HepG2 (cell line): ENCODE results near the gene NCOA3. TPM values are rescaled to one million over a fixed set of nuclear protein-coding genes. Genes with fewer than 3 reads are reported as not detected.
A peak's percentile ranks its signal among the peaks of the same experiment; 100 is the strongest.

ENCODE experiments used
- ELF3 ChIP-seq: IDR thresholded peaks from 2 replicates; pipeline ENCODE4 v1.6.1; 2016; ENCODE audit warnings: missing genetic modification reagents, missing compliant biosample characterization
- IRX3 ChIP-seq: sonication (generic); formaldehyde crosslinking; IDR thresholded peaks from 2 replicates; pipeline ENCODE4 v1.8.1; 2023; ENCODE audit warnings: mild to moderate bottlenecking, low read depth, missing genetic modification reagents, borderline replicate concordance
- KDM5A ChIP-seq: fragments of 200-600 bp; sonication (generic); IDR thresholded peaks from 2 replicates; pipeline ENCODE4 v1.7.0; 2018; ENCODE audit warnings: antibody characterized with exemption, mild to moderate bottlenecking, low read length, borderline replicate concordance
- RNF2 ChIP-seq: fragments of 450-650 bp; conservative IDR thresholded peaks from 2 replicates; pipeline ENCODE4 v1.6.1; 2016; ENCODE audit warnings: low read depth
- TRIM24 ChIP-seq: sonication (generic); formaldehyde crosslinking; IDR thresholded peaks from 2 replicates; pipeline ENCODE4 v1.8.0; 2022; ENCODE audit warnings: mild to moderate bottlenecking, missing genetic modification reagents
- ZFP1 ChIP-seq: IDR thresholded peaks from 2 replicates; pipeline ENCODE4 v1.6.1; 2016
- ZNF552 ChIP-seq: sonication (generic); formaldehyde crosslinking; IDR thresholded peaks from 2 replicates; pipeline ENCODE4 v1.9.0; 2022; ENCODE audit warnings: missing genetic modification reagents, mild to moderate bottlenecking, borderline replicate concordance
- ZNF674 ChIP-seq: sonication (generic); formaldehyde crosslinking; IDR thresholded peaks from 2 replicates; pipeline ENCODE4 v1.5.0; 2020; ENCODE audit warnings: low read depth, mild to moderate bottlenecking, missing genetic modification reagents
- ZNF713 ChIP-seq: sonication (generic); formaldehyde crosslinking; IDR thresholded peaks from 2 replicates; pipeline ENCODE4 v1.4.0; 2020; ENCODE audit warnings: mild to moderate bottlenecking, missing genetic modification reagents
- ZNF790 ChIP-seq: sonication (generic); formaldehyde crosslinking; IDR thresholded peaks from 2 replicates; pipeline ENCODE4 v1.8.0; 2022; ENCODE audit warnings: missing genetic modification reagents, mild to moderate bottlenecking, borderline replicate concordance
- polyA plus RNA-seq, 8 experiments: library from polyadenylated mRNA; depleted of rRNA in 3 of 8; stranded (reverse) in 7 of 8; unstranded in 1 of 8; fragments of >200 nt; fragmentation: Illumina TruSeq in 4 of 8; extraction: Trizol in 4 of 8; gene quantifications; 2 replicates each; pipeline versions ENCODE4 v1.2.1 to v1.2.3, GENCODE V29; 2011 to 2016; ENCODE audit warnings: low read depth in 4 of 8, missing spikeins in 1 of 8, mixed read lengths in 1 of 8; ENCODE audit not compliant: insufficient read depth in 1 of 8
- total RNA-seq, 5 experiments: library from RNA; depleted of rRNA; stranded (reverse); fragments of >200 nt; fragmentation: Illumina TruSeq; extraction: Trizol; gene quantifications; 2 replicates each; pipeline ENCODE4 v1.2.3, GENCODE V29; 2016; ENCODE audit warnings: low read depth in 1 of 5
- TF ChIP-seq, protein P1 (sequence below), 2 experiments: fragments of 450-650 bp in 1 of 2; sonication (generic) in 1 of 2; formaldehyde crosslinking in 1 of 2; IDR thresholded peaks; 2 replicates each; pipeline versions ENCODE4 v1.6.1 to v1.8.0; 2016 to 2022; ENCODE audit warnings: antibody characterized with exemption in 1 of 2, mild to moderate bottlenecking in 1 of 2, missing genetic modification reagents in 1 of 2
- TF ChIP-seq, protein P2 (sequence below): sonication (generic); formaldehyde crosslinking; IDR thresholded peaks from 2 replicates; pipeline ENCODE4 v1.8.0; 2022; ENCODE audit warnings: missing genetic modification reagents, mild to moderate bottlenecking, moderate library complexity, borderline replicate concordance
- TF ChIP-seq, protein P3 (sequence below): sonication (generic); formaldehyde crosslinking; IDR thresholded peaks from 2 replicates; pipeline ENCODE4 v1.4.0; 2020; ENCODE audit warnings: mild to moderate bottlenecking, missing genetic modification reagents
- TF ChIP-seq, protein P4 (sequence below): sonication (generic); formaldehyde crosslinking; IDR thresholded peaks from 2 replicates; pipeline ENCODE4 v1.5.0; 2020; ENCODE audit warnings: missing genetic modification reagents, mild to moderate bottlenecking, borderline replicate concordance

The NCOA3 gene
- total and polyA plus RNA-seq, 2 of the 13 experiments (the other 11 are each of a cell fraction or from before 2014, with no cell fraction given) = 35.0 to 56.8 TPM

DNA sequence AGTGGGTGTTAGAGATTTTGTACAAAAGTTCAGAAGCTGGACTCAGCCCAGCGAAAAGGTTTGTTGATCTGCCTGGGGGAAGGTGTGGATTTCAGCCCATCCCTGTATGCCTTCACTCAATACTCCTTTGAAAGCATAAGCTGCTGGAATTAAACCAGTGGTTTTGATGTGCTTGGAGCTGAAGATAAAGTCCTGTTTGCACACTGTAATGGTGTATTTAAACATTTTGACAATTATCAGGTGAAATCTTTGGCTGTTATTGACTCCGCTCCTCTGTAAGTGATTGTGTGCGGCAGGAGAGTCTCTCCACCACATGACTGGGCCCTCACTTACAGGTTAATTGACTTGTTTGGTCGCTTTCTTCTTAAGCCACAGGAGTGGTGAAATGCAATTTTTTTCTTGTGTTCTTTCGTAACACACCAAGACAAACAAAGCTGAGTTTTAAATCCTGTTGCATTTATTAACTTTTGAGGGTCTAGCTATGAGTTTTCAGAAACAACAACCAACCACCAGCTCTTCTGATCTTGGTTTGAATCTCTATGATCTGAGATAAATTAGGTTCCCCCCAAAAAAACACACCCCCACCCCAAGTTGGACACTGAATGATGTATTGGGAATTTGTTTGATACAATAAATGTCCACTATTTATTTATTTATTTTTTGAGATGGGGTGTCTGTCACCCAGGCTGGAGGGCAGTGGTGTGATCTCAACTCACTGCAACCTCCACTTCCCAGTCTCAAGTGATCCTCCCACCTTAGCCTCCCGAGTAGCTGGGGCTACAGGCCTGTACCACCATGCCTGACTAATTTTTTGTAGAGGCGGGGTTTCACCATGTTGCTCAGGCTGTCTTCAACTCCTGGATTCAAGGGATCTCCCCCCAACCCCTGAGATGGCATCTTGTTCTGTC, 46.3 kb upstream of the NCOA3 start (continued):
- TF ChIP-seq, protein P1, sequence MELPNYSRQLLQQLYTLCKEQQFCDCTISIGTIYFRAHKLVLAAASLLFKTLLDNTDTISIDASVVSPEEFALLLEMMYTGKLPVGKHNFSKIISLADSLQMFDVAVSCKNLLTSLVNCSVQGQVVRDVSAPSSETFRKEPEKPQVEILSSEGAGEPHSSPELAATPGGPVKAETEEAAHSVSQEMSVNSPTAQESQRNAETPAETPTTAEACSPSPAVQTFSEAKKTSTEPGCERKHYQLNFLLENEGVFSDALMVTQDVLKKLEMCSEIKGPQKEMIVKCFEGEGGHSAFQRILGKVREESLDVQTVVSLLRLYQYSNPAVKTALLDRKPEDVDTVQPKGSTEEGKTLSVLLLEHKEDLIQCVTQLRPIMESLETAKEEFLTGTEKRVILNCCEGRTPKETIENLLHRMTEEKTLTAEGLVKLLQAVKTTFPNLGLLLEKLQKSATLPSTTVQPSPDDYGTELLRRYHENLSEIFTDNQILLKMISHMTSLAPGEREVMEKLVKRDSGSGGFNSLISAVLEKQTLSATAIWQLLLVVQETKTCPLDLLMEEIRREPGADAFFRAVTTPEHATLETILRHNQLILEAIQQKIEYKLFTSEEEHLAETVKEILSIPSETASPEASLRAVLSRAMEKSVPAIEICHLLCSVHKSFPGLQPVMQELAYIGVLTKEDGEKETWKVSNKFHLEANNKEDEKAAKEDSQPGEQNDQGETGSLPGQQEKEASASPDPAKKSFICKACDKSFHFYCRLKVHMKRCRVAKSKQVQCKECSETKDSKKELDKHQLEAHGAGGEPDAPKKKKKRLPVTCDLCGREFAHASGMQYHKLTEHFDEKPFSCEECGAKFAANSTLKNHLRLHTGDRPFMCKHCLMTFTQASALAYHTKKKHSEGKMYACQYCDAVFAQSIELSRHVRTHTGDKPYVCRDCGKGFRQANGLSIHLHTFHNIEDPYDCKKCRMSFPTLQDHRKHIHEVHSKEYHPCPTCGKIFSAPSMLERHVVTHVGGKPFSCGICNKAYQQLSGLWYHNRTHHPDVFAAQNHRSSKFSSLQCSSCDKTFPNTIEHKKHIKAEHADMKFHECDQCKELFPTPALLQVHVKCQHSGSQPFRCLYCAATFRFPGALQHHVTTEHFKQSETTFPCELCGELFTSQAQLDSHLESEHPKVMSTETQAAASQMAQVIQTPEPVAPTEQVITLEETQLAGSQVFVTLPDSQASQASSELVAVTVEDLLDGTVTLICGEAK (IDR thresholded peaks at IDR 0.05) = no peak
- TF ChIP-seq, protein P1 (CRISPR knock-in tag; IDR thresholded peaks at IDR 0.05) = no peak; the same call in 1 of the 2 replicates
- TF ChIP-seq TRIM24 (CRISPR knock-in tag) (0 out of 2 replicates have a peak, but pooled peaks have one; percentile 61), ZNF674 (CRISPR knock-in tag) (no peak), ZNF790 (CRISPR knock-in tag) (no peak), ZFP1 (CRISPR knock-in tag) (peak; percentile 81), RNF2 (no peak), ZNF552 (CRISPR knock-in tag) (no peak; the same call in 1 of the 2 replicates), KDM5A (peak; percentile 21; the same call in 1 of the 2 replicates), ZNF713 (CRISPR knock-in tag) (0 out of 2 replicates have a peak, but pooled peaks have one; percentile 40), ELF3 (CRISPR knock-in tag) (peak; percentile 78), IRX3 (CRISPR knock-in tag) (0 out of 2 replicates have a peak, but pooled peaks have one; percentile 24)
- TF ChIP-seq, protein P2, sequence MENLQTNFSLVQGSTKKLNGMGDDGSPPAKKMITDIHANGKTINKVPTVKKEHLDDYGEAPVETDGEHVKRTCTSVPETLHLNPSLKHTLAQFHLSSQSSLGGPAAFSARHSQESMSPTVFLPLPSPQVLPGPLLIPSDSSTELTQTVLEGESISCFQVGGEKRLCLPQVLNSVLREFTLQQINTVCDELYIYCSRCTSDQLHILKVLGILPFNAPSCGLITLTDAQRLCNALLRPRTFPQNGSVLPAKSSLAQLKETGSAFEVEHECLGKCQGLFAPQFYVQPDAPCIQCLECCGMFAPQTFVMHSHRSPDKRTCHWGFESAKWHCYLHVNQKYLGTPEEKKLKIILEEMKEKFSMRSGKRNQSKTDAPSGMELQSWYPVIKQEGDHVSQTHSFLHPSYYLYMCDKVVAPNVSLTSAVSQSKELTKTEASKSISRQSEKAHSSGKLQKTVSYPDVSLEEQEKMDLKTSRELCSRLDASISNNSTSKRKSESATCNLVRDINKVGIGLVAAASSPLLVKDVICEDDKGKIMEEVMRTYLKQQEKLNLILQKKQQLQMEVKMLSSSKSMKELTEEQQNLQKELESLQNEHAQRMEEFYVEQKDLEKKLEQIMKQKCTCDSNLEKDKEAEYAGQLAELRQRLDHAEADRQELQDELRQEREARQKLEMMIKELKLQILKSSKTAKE = peak; percentile 69; the same call in 1 of the 2 replicates
- TF ChIP-seq, protein P3, sequence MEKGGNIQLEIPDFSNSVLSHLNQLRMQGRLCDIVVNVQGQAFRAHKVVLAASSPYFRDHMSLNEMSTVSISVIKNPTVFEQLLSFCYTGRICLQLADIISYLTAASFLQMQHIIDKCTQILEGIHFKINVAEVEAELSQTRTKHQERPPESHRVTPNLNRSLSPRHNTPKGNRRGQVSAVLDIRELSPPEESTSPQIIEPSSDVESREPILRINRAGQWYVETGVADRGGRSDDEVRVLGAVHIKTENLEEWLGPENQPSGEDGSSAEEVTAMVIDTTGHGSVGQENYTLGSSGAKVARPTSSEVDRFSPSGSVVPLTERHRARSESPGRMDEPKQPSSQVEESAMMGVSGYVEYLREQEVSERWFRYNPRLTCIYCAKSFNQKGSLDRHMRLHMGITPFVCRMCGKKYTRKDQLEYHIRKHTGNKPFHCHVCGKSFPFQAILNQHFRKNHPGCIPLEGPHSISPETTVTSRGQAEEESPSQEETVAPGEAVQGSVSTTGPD (CRISPR knock-in tag) = peak; percentile 98
- TF ChIP-seq, protein P4, sequence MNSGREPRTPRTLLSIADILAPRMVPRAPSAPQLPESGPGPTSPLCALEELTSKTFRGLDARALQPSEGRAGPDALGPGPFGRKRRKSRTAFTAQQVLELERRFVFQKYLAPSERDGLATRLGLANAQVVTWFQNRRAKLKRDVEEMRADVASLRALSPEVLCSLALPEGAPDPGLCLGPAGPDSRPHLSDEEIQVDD (CRISPR knock-in tag) = no peak
